Activated naive CD8-positive, alpha-beta T cell treated with anti-CD3 and anti-CD28 coated beads, Interleukin-2, amount 10 ng/mL, durations not matched to agents 7 days and 5 days (primary cell): Measurements from ENCODE around the gene MED16. TPM values are rescaled to one million over a fixed set of nuclear protein-coding genes. Genes with fewer than 3 reads are reported as not detected.
"Not testable (repeated sequence)": the region's sequence is repeated elsewhere in the genome, so short reads cannot be mapped to it uniquely, and the experiment has no call there.

ENCODE experiments used
- ATAC-seq: fragments of 150-1000 bp; cut with Tn5 transposase; one replicate; pipeline ENCODE4 v1.10.0; 2021; ENCODE audit warnings: low read depth, moderate library complexity
- POLR2A ChIA-PET: fragments of 350-600 bp; sonication (Branson Sonifier 250); formaldehyde crosslinking; loops from one replicate; lab custom pipeline; 2021; ENCODE audit warnings: antibody characterized with exemption; lab: Charles Lee
- DNase-seq: peaks from one replicate; pipeline ENCODE4 v3.0.0; 2021
- H3K27ac Mint-ChIP-seq: one replicate; pipeline ENCODE4 v1.8.0; 2022; ENCODE audit warnings: mild to moderate bottlenecking, mixed read lengths
- H3K27me3 Mint-ChIP-seq: one replicate; pipeline ENCODE4 v1.8.0; 2022; ENCODE audit warnings: mild to moderate bottlenecking, moderate library complexity, mixed read lengths
- H3K36me3 Mint-ChIP-seq: one replicate; pipeline ENCODE4 v1.8.0; 2021; ENCODE audit warnings: mild to moderate bottlenecking, mixed read lengths
- H3K4me1 Mint-ChIP-seq: one replicate; pipeline ENCODE4 v1.8.0; 2021; ENCODE audit warnings: mixed read lengths
- H3K4me3 Mint-ChIP-seq: one replicate; pipeline ENCODE4 v1.8.0; 2022; ENCODE audit warnings: mild to moderate bottlenecking, moderate library complexity, mixed read lengths
- H3K9me3 Mint-ChIP-seq: one replicate; pipeline ENCODE4 v1.8.0; 2021; ENCODE audit warnings: mixed read lengths
- total RNA-seq, 2 experiments: library from RNA; stranded (reverse); gene quantifications; one replicate each; pipeline ENCODE4 v1.2.3, GENCODE V29; 2021

The MED16 gene
- total RNA-seq, 2 experiments from 2014 or later, result 53.6 to 72.7 TPM

GRCh38 chr19:835210-835810 is 57.7 kb downstream of the MED16 start:
- Mint-ChIP-seq H3K27ac (no peak overlapping the region), H3K4me3 (no peak overlapping the region), H3K36me3 (no peaks in the 10 kb centered on the region), H3K9me3 (no peaks in the 10 kb centered on the region), H3K27me3 (peaks cover 8% of the 10 kb centered on the region), H3K4me1 (peaks cover 3% of the 10 kb centered on the region)
- DNase-seq, result no peak
- ATAC-seq, result no peak
- POLR2A ChIA-PET, result no interaction called here

- Mint-ChIP-seq H3K27me3 (peaks cover 8% of the 10 kb centered on the region), H3K4me3 (no peak overlapping the region), H3K27ac (no peak overlapping the region), H3K36me3 (no peaks in the 10 kb centered on the region), H3K9me3 (no peaks in the 10 kb centered on the region), H3K4me1 (peaks cover 3% of the 10 kb centered on the region)
- DNase-seq (no peak), ATAC-seq (no peak)
- POLR2A ChIA-PET, result no interaction called here
Observed at GRCh38 chr19:834216-834615, 58.8 kb downstream of the MED16 start.

GRCh38 chr19:831407-832369 is 61.3 kb downstream of the MED16 start:
- H3K27me3 Mint-ChIP-seq, result peaks cover 5% of the 10 kb centered on the region
- H3K9me3 Mint-ChIP-seq, result no peaks in the 10 kb centered on the region
- peaks cover 3% of the 10 kb centered on the region for H3K4me1 Mint-ChIP-seq
- POLR2A ChIA-PET, result no interaction called here
- no peak overlapping the region for H3K4me3 Mint-ChIP-seq
- no peak overlapping the region for H3K27ac Mint-ChIP-seq
- ATAC-seq (no peak), DNase-seq (no peak)
- H3K36me3 Mint-ChIP-seq, result no peaks in the 10 kb centered on the region

- H3K27ac Mint-ChIP-seq, result no peak overlapping the region
- DNase-seq (no peak), ATAC-seq (no peak)
- H3K4me3 Mint-ChIP-seq, result no peak overlapping the region
- H3K4me1 Mint-ChIP-seq, result no peaks in the 10 kb centered on the region
- H3K9me3 Mint-ChIP-seq, result no peaks in the 10 kb centered on the region
- POLR2A ChIA-PET, result no interaction called here
- H3K27me3 Mint-ChIP-seq, result peaks cover 1% of the 10 kb centered on the region
- no peaks in the 10 kb centered on the region for H3K36me3 Mint-ChIP-seq
Observed at GRCh38 chr19:829129-829758, 63.7 kb downstream of the MED16 start.

- peaks cover 13% of the 10 kb centered on the region for H3K27me3 Mint-ChIP-seq
- no peaks in the 10 kb centered on the region for H3K9me3 Mint-ChIP-seq
- no peak within 1 kb of the TSS for H3K27ac Mint-ChIP-seq
- H3K36me3 Mint-ChIP-seq, result no peaks in the 10 kb centered on the region
- POLR2A ChIA-PET, result no interaction called here
- DNase-seq, result no peak
- H3K4me1 Mint-ChIP-seq, result no peaks in the 10 kb centered on the region
- no peak for ATAC-seq
- H3K4me3 Mint-ChIP-seq, result no peak within 1 kb of the TSS
Observed at GRCh38 chr19:827710-828321, 65.2 kb downstream of the MED16 start, which contains the start of gene AZU1. Gene AZU1 (plus strand): TSS chr19:827837. CDS start chr19:827847, 10 bp downstream.

GRCh38 chr19:827314-827709 is 65.7 kb downstream of the MED16 start:
- Mint-ChIP-seq H3K27ac (no peak overlapping the region), H3K9me3 (no peaks in the 10 kb centered on the region), H3K4me1 (no peaks in the 10 kb centered on the region), H3K36me3 (no peaks in the 10 kb centered on the region), H3K27me3 (peaks cover 17% of the 10 kb centered on the region), H3K4me3 (no peak overlapping the region)
- no peak for DNase-seq
- POLR2A ChIA-PET, result no interaction called here
- ATAC-seq, result no peak

GRCh38 chr19:825897-826644 is 66.9 kb downstream of the MED16 start:
- Mint-ChIP-seq H3K4me3 (no peak overlapping the region), H3K27me3 (peaks cover 19% of the 10 kb centered on the region), H3K9me3 (no peaks in the 10 kb centered on the region), H3K27ac (no peak overlapping the region), H3K36me3 (no peaks in the 10 kb centered on the region), H3K4me1 (no peaks in the 10 kb centered on the region)
- DNase-seq (no peak), ATAC-seq (no peak)
- POLR2A ChIA-PET, result no interaction called here

- POLR2A ChIA-PET, result interaction anchor here (0.6 to 0.9 kb wide), 2 partner anchors 16 to 556 kb away, joined by 4 read pairs; no protein-coding TSS in a partner anchor
- no peaks in the 10 kb centered on the region for H3K4me1 Mint-ChIP-seq
- H3K27me3 Mint-ChIP-seq, result peaks cover 22% of the 10 kb centered on the region
- no peak overlapping the region for H3K27ac Mint-ChIP-seq
- DNase-seq (no peak), ATAC-seq (no peak)
- no peaks in the 10 kb centered on the region for H3K9me3 Mint-ChIP-seq
- H3K36me3 Mint-ChIP-seq, result no peaks in the 10 kb centered on the region
- no peak overlapping the region for H3K4me3 Mint-ChIP-seq
Observed at GRCh38 chr19:824885-825284, 68.1 kb downstream of the MED16 start.

GRCh38 chr19:823565-824121 is 69.3 kb downstream of the MED16 start:
- POLR2A ChIA-PET, result no interaction called here
- Mint-ChIP-seq H3K4me3 (no peak overlapping the region), H3K36me3 (no peaks in the 10 kb centered on the region), H3K27ac (no peak overlapping the region), H3K9me3 (no peaks in the 10 kb centered on the region), H3K27me3 (peaks cover 22% of the 10 kb centered on the region), H3K4me1 (no peaks in the 10 kb centered on the region)
- no peak for DNase-seq
- no peak for ATAC-seq

- H3K27ac Mint-ChIP-seq, result no peak within 1 kb of the TSS
- POLR2A ChIA-PET, result no interaction called here
- H3K27me3 Mint-ChIP-seq, result peaks cover 22% of the 10 kb centered on the region
- no peaks in the 10 kb centered on the region for H3K9me3 Mint-ChIP-seq
- DNase-seq, result no peak
- H3K4me1 Mint-ChIP-seq, result no peaks in the 10 kb centered on the region
- no peak for ATAC-seq
- peaks cover under 1% of the 10 kb centered on the region for H3K36me3 Mint-ChIP-seq
- H3K4me3 Mint-ChIP-seq, result no peak within 1 kb of the TSS
Observed at GRCh38 chr19:821825-822503, 71.0 kb downstream of the MED16 start, which contains the start of gene PLPPR3. Gene PLPPR3 (minus strand): TSS chr19:821955. CDS start chr19:821559, 396 bp downstream.

- Mint-ChIP-seq H3K36me3 (peaks cover 6% of the 10 kb centered on the region), H3K4me1 (no peaks in the 10 kb centered on the region), H3K4me3 (no peak overlapping the region), H3K27me3 (peaks cover 22% of the 10 kb centered on the region), H3K27ac (no peak overlapping the region), H3K9me3 (peaks cover 3% of the 10 kb centered on the region)
- DNase-seq, result no peak
- ATAC-seq, result no peak
- POLR2A ChIA-PET, result no interaction called here
Observed at GRCh38 chr19:821231-821824, 71.7 kb downstream of the MED16 start.

- DNase-seq, H3K4me3 Mint-ChIP-seq, POLR2A ChIA-PET, H3K27ac Mint-ChIP-seq, H3K4me1 Mint-ChIP-seq, ATAC-seq, H3K9me3 Mint-ChIP-seq: not testable (repeated sequence)
- H3K27me3 Mint-ChIP-seq, result peaks cover 22% of the 10 kb centered on the region
- peaks cover 13% of the 10 kb centered on the region for H3K36me3 Mint-ChIP-seq
Observed at GRCh38 chr19:820212-820611, 72.8 kb downstream of the MED16 start.
